Measurements from ENCODE around the gene MRTFB. TPM values are rescaled to one million over a fixed set of nuclear protein-coding genes. Genes with fewer than 3 reads are reported as not detected.

Gene MRTFB
- polyA plus RNA-seq, 1 experiment, result 10.5 TPM

- Histone ChIP-seq H3K4me3 (ENCODE audit: low read depth, low read length) (no peak overlapping the region), H3K9me3 (ENCODE audit: control insufficient read depth, insufficient read depth, low read length) (no peaks in the 10 kb centered on the region; the same call in 1 of the 2 replicates), H3K27ac (ENCODE audit: low read depth, low read length) (peak overlapping the region; percentile 52), H3K27me3 (ENCODE audit: control insufficient read depth, insufficient read depth, low read length) (no peaks in the 10 kb centered on the region)
- ChIA-PET CTCF (no interaction called here), POLR2A (no interaction called here)
- DNase-seq (ENCODE audit: low read depth, low spot score), result no peak
- TF ChIP-seq, protein P1, sequence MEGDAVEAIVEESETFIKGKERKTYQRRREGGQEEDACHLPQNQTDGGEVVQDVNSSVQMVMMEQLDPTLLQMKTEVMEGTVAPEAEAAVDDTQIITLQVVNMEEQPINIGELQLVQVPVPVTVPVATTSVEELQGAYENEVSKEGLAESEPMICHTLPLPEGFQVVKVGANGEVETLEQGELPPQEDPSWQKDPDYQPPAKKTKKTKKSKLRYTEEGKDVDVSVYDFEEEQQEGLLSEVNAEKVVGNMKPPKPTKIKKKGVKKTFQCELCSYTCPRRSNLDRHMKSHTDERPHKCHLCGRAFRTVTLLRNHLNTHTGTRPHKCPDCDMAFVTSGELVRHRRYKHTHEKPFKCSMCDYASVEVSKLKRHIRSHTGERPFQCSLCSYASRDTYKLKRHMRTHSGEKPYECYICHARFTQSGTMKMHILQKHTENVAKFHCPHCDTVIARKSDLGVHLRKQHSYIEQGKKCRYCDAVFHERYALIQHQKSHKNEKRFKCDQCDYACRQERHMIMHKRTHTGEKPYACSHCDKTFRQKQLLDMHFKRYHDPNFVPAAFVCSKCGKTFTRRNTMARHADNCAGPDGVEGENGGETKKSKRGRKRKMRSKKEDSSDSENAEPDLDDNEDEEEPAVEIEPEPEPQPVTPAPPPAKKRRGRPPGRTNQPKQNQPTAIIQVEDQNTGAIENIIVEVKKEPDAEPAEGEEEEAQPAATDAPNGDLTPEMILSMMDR (IDR thresholded peaks at IDR 0.05; ENCODE audit: low read depth, low read length), result no peak
Observed at GRCh38 chr16:14308368-14308723, 237.2 kb downstream of the MRTFB start.

- TF ChIP-seq, protein P1 (IDR thresholded peaks at IDR 0.05; ENCODE audit: low read depth, low read length), result 0 out of 2 replicates have a peak, but pooled peaks have one; percentile 14
- no peaks in the 10 kb centered on the region; the same call in 1 of the 2 replicates for H3K9me3 ChIP-seq (ENCODE audit: control insufficient read depth, insufficient read depth, low read length)
- no peak overlapping the region for H3K4me3 ChIP-seq (ENCODE audit: low read depth, low read length)
- CTCF ChIA-PET, result interaction anchor here (1.1 kb wide), 1 partner anchor 386 kb away, joined by 5 read pairs; no protein-coding TSS in a partner anchor
- no peaks in the 10 kb centered on the region for H3K27me3 ChIP-seq (ENCODE audit: control insufficient read depth, insufficient read depth, low read length)
- no peak for DNase-seq (ENCODE audit: low read depth, low spot score)
- peak overlapping the region; percentile 52 for H3K27ac ChIP-seq (ENCODE audit: low read depth, low read length)
- POLR2A ChIA-PET, result interaction anchor here (0.6 kb wide), 1 partner anchor 281 kb away, joined by 4 read pairs; no protein-coding TSS in a partner anchor
Observed at GRCh38 chr16:14309001-14309886, 238.1 kb downstream of the MRTFB start.

DNA sequence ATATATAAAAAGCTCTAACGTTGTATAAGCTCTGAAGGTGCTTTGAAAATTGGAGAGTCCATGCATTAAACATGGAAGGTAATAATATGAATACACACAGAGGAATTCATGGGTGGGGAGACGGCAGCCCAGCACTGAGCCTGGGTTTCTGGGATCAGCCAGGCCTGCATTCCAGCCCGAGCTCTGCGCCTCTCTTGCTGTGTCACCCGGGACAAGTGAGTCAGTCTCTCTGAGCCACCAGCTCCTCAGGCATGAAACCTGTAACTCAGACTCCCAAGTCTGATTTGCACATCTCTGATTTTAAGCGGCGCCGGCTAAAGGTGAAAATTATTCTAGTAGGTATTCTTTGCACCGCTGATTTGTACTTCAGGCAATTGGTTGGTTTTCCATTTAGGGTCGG, 238.8 kb downstream of the MRTFB start:
- CTCF ChIA-PET, result interaction anchor here (0.5 to 1.7 kb wide), 3 partner anchors 201 to 386 kb away, joined by 4 to 8 read pairs (median 5); no protein-coding TSS in a partner anchor
- no peak overlapping the region for H3K4me3 ChIP-seq (ENCODE audit: low read depth, low read length)
- H3K9me3 ChIP-seq (ENCODE audit: control insufficient read depth, insufficient read depth, low read length), result no peaks in the 10 kb centered on the region; the same call in 1 of the 2 replicates
- peak overlapping the region; percentile 47 for H3K27ac ChIP-seq (ENCODE audit: low read depth, low read length)
- H3K27me3 ChIP-seq (ENCODE audit: control insufficient read depth, insufficient read depth, low read length), result no peaks in the 10 kb centered on the region
- no peak for DNase-seq (ENCODE audit: low read depth, low spot score)
- TF ChIP-seq, protein P1 (IDR thresholded peaks at IDR 0.05; ENCODE audit: low read depth, low read length), result no peak
- POLR2A ChIA-PET, result interaction anchor here (0.6 to 1.1 kb wide), 2 partner anchors 45 to 280 kb away, joined by 3 to 4 read pairs; no protein-coding TSS in a partner anchor

- ChIA-PET POLR2A (interaction anchor here (0.6 to 1.1 kb wide), 2 partner anchors 45 to 391 kb away, joined by 3 read pairs; partner anchors contain the start of gene ERCC4), CTCF (interaction anchor here (0.5 to 1.7 kb wide), 2 partner anchors 200 to 218 kb away, joined by 4 to 8 read pairs; no protein-coding TSS in a partner anchor)
- peak overlapping the region; percentile 31 for H3K4me3 ChIP-seq (ENCODE audit: low read depth, low read length)
- TF ChIP-seq, protein P1 (IDR thresholded peaks at IDR 0.05; ENCODE audit: low read depth, low read length), result peak; percentile 27
- peak overlapping the region; percentile 47 for H3K27ac ChIP-seq (ENCODE audit: low read depth, low read length)
- H3K27me3 ChIP-seq (ENCODE audit: control insufficient read depth, insufficient read depth, low read length), result no peaks in the 10 kb centered on the region
- no peak for DNase-seq (ENCODE audit: low read depth, low spot score)
- no peaks in the 10 kb centered on the region; the same call in 1 of the 2 replicates for H3K9me3 ChIP-seq (ENCODE audit: control insufficient read depth, insufficient read depth, low read length)
Observed at GRCh38 chr16:14310519-14310991, 239.4 kb downstream of the MRTFB start.

Measured in AG04450 (cell line).